GM18519 (cell line): ENCODE results near the gene ADAMTS12.

Experiments
- ATAC-seq: cut with Tn5 transposase; IDR thresholded peaks from one replicate; pipeline ENCODE4 v1.9.1; 2021; ENCODE audit warnings: mild to moderate bottlenecking, moderate library complexity; ENCODE audit not compliant: unreplicated experiment, low FRiP score

The ADAMTS12 gene

GRCh38 chr5:33809936-33810335, 81.9 kb downstream of the ADAMTS12 start:
- no peak for ATAC-seq

DNA sequence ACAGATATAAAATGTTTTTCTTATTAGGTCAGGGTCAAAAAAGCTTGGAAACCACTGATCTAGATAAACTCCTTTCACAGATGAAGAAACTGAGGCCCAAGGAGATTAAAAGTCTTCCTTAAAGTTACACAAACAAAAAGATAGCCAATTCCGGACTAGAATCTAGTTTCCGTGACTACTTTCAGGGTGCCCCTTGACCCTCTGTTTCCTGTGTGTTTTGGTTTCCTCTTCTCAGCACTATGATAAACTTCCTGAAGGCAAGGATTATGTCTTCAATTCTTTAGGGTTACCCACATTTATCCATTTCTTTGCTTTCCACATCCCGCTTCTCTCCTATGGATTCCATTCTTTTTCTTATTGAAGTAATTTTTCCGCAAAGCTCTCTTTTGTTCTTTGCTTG, 83.1 kb downstream of the ADAMTS12 start:
- no peak for ATAC-seq

- no peak for ATAC-seq
Measured at GRCh38 chr5:33807771-33808170, 84.0 kb downstream of the ADAMTS12 start.

DNA sequence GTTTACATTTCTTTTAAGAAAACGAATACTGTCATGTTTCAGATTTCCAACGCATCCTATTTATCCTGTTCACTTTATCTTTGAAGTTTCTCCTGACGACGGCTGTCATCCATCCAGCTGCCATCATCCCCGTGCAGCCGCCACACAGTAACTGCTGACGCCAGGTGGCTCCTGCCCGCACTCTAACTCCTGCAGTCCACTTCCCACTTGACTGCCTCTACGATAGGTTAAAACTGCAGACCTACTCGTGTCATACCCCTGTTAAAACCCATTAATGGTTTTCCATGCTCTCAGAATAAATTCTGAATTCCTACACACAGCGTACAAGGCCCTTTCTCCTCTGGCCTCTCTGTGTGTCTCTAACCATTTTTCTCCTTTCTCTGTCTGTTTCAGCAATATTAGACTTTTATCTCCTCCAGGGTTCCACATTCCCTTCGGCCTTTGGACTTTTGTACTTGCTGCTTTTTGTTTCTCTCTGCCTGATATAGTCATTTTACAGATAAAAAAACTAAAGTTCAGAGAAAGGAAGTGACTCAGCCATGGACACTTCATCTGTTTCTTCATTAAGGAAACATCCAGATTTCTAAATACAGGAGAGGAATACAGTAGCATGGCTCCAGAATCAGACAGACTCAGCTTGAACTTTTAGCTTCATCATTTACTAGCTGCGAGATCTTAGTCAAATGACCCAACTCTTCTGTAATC, 84.9 kb downstream of the ADAMTS12 start:
- no peak for ATAC-seq

DNA sequence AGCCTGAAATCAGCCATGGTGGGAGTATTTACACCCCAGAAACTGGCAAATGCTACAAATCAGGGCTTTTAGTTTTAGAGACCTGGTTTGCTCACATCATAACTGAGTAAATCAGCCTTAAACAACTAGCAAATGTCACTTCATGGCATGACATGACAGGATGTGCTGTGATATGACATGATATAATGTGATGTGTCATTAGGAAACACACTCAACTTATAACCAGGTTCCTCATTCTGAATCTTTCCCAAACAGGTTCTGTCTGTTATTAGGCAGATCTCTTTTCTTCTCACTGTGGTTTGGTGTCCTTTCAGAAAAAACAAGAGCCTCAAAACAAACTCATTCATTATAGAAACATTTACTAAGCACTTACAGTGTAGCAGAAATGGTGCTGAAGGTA, 90.5 kb downstream of the ADAMTS12 start:
- ATAC-seq: no peak

DNA sequence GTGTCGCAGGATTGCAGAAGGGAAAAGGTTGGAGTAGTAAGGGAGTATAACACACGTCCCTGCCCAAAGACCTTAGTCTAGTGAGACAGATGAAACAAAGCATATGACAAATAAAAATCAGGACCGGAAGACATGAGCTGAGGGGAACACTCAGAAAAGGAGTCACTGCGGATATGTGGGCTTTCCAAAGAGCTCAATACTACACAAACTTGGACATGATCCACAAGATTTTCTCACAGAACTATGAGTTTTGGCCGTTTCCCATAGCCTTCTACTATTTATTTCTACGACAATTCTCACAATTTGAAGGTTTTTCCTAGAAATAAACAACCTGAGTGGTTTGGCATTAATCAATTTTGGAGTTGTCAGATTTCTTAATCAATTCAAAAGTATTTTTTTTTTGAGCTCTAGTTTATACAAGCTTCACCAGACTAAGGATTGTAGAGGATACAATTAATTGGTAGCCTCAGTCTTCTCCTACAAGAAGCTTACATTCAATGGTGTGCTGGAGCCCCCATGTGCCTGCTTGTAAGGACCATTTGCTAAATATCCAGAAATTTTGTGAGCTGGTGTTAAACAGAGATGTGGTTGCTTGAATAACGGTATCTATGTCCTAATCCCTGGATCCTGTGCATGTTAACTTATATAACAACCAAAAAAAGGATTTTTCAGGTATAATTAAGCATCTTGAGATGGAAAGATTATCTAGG, 91.4 kb downstream of the ADAMTS12 start:
- ATAC-seq: no peak

GRCh38 chr5:33795496-33795895, 96.3 kb downstream of the ADAMTS12 start:
- no peak for ATAC-seq

GRCh38 chr5:33794550-33795181, 97.1 kb downstream of the ADAMTS12 start:
- ATAC-seq: no peak

DNA sequence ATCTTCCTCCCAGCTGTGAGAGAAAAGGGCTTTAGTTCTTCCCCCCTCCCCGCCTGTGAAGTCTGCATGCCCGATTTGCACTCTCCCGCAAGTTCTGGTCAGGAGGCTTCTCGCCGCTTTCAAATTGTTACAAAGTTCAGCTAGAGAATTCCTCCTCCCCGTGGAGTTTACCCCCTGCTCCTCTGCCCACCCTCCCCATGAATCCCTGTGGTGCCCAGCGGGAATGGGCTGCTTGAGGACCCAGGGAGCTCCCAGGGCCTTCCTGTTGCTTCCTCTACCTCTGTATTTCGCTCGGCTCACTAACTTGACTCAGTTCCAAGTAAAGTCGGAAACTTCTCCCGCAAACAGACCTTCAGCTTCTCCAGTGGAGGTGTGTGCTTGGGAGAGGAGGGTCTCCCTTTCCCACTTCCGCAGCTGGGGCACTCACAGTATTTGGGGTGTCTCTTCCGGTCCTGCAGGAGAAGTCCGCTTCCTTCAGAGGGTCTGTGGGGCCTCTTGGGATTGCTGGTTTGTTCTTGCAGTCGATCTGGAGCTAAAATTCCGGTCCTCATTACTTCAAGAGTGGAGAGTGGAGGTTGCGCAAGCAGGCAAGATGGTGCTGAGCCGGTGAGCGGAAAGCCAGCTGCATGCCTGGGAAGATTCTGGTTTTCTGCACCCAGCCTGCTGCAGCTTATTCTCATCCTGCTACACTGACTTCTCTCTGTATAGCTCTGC, 97.8 kb downstream of the ADAMTS12 start:
- ATAC-seq: no peak

- ATAC-seq: no peak
Measured at GRCh38 chr5:33793276-33793675, 98.5 kb downstream of the ADAMTS12 start.

DNA sequence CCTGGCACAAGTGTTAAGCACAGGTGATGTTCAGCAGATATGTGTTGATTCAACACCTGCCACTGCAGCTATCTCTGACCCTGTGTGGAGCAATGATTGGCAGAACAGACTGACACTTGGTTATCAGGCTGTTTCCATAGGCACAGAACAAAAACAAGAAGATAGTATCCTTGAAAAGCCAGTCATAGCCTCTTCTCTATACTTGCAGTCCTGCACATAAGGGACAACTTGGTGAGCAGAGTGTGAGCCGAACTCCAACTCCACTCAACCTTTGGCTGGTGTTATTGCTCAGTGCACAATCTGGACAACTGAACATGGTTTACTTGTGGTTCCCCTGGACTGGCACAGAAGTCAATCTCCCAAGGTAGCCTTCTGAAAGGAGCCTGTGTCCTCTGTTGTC, 99.2 kb downstream of the ADAMTS12 start:
- no peak for ATAC-seq

GRCh38 chr5:33789567-33789957, 102.2 kb downstream of the ADAMTS12 start:
- no peak for ATAC-seq

GRCh38 chr5:33788922-33789566, 102.7 kb downstream of the ADAMTS12 start:
- ATAC-seq: no peak

DNA sequence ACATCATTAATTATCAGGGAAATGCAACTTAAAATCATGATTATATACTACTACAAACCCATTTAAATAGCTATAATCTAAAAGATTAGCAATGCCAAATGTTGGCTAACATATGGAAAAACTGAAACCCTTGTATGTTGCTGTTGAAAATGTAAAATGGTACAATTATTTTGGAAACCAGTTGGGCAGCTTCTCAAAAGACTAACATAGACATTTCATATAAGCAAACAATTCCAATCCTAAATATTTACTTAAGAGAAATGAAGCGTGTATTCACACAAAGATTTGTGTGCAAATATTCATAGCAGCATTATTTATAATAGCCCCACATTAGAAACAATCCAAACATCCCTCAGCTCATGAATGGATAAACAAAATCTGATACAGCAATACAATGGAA, 106.2 kb downstream of the ADAMTS12 start:
- ATAC-seq: no peak

GRCh38 chr5:33781286-33781685, 110.5 kb downstream of the ADAMTS12 start:
- no peak for ATAC-seq

GRCh38 chr5:33776151-33776660, 115.6 kb downstream of the ADAMTS12 start:
- ATAC-seq: no peak

DNA sequence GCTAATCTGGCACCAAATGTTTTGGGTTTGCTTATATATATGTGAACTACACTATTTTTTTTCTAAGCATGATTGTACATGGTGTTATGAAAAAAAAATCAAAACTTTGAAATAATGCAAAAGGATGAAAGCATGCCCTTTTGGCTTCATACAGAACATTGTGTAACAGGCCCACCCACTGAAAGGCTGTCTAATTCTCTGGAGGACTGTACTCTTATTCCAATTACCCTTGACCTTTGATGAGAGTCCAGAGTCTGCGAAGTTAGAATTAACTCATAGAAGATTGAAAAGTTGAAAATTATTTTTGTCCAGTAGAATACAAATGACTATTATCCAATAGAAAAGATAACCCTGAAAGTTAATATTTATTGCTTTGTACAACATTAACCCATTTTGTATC, 117.4 kb downstream of the ADAMTS12 start:
- no peak for ATAC-seq

- ATAC-seq: no peak
Measured at GRCh38 chr5:33772380-33772897, 119.4 kb downstream of the ADAMTS12 start.

DNA sequence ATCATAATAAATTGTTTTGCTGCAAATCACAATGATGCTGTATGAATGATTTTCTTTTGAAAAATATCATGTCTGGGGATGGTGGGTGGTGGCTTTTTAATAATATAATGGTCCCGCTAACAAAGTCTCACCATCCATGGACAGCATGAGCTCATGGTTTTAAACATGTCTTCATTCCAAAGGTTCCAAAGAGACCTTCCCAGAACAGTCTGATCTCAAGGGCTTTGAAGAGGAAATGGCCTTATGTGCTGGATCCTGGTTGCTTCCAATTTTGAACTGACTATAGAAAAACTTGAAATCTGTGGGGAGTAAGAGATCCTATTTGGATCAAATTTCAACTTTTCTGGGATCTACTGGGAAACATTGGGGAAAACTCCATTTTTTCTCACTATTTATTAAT, 121.8 kb downstream of the ADAMTS12 start:
- no peak for ATAC-seq

DNA sequence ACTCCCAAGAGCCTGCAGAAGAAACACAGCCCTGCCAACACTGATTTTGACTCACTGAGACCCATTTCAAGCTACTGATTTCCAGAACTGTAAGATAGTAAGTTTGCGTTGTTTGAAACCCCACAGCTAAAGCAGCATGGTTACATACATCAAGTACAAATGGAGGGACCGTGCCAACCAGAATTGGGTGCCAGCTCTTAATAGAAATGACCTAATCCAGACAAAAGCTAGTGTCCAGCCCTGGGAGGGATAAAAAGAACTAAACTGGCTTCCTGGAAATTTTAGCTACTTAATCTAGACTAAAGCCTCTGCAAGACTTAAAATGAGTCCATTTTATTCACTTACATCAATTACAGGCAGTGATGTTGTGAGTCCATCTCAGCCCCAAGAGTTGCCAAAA, 122.6 kb downstream of the ADAMTS12 start:
- no peak for ATAC-seq
